Liver (tissue), 9 donors: ENCODE data around the gene MBLAC2. TPM values are rescaled to one million over a fixed set of nuclear protein-coding genes. Genes with fewer than 3 reads are reported as not detected.

Experiments
- DNase-seq: peaks from one replicate; pipeline ENCODE4 v3.0.0-alpha.2; 2017; ENCODE audit warnings: low spot score
- H3K27ac ChIP-seq, 2 donors: one replicate each; pipeline ENCODE4 v1.7.0; 2013; ENCODE audit warnings: inconsistent platforms in 2 of 2, low read length in 2 of 2, control low read depth in 1 of 2, low read depth in 1 of 2, mild to moderate bottlenecking in 1 of 2
- H3K27me3 ChIP-seq, 4 donors: one replicate each; pipeline versions ENCODE4 v1.6.1 to v1.7.0; 2013; ENCODE audit warnings: low read length in 3 of 4, inconsistent platforms in 1 of 4, mild to moderate bottlenecking in 1 of 4, moderate library complexity in 1 of 4; ENCODE audit not compliant: control insufficient read depth in 4 of 4, insufficient read depth in 4 of 4
- H3K36me3 ChIP-seq, 4 donors: one replicate each; pipeline versions ENCODE4 v1.6.1 to v1.7.0; 2013; ENCODE audit warnings: low read length in 3 of 4, mild to moderate bottlenecking in 3 of 4, low read depth in 1 of 4, moderate library complexity in 1 of 4; ENCODE audit not compliant: control insufficient read depth in 4 of 4, insufficient read depth in 3 of 4
- H3K4me1 ChIP-seq, 4 donors: one replicate each; pipeline versions ENCODE4 v1.6.1 to v1.7.0; 2013; ENCODE audit warnings: low read length in 3 of 4, mild to moderate bottlenecking in 3 of 4, moderate library complexity in 1 of 4; ENCODE audit not compliant: control insufficient read depth in 4 of 4, insufficient read depth in 4 of 4
- H3K4me3 ChIP-seq, 3 donors: one replicate each; pipeline versions ENCODE4 v1.6.1 to v1.7.0; 2013; ENCODE audit warnings: low read length in 3 of 3, control low read depth in 1 of 3, low read depth in 1 of 3, mild to moderate bottlenecking in 1 of 3
- H3K9ac ChIP-seq, 2 donors: one replicate each; pipeline ENCODE4 v1.7.0; 2013; ENCODE audit warnings: low read length in 2 of 2, mild to moderate bottlenecking in 2 of 2, moderate library complexity in 2 of 2, control low read depth in 1 of 2, low read depth in 1 of 2
- H3K9me3 ChIP-seq, 4 donors: one replicate each; pipeline versions ENCODE4 v1.6.1 to v1.7.0; 2013; ENCODE audit warnings: low read length in 3 of 4; ENCODE audit not compliant: control insufficient read depth in 4 of 4
- EGR1 ChIP-seq, 2 donors: IDR thresholded peaks; 2 replicates each; pipeline ENCODE4 v1.6.1; 2016 to 2018; ENCODE audit warnings: antibody characterized with exemption in 2 of 2, low read depth in 2 of 2
- FOXA1 ChIP-seq: IDR thresholded peaks from 2 replicates; pipeline ENCODE4 v1.6.1; 2016; ENCODE audit warnings: antibody characterized with exemption
- GABPA ChIP-seq, 2 donors: IDR thresholded peaks in 1 of 2; conservative IDR thresholded peaks in 1 of 2; 2 replicates each; pipeline ENCODE4 v1.6.1; 2016; ENCODE audit warnings: antibody characterized with exemption in 2 of 2, mild to moderate bottlenecking in 1 of 2, moderate library complexity in 1 of 2
- HNF4A ChIP-seq, 2 donors: conservative IDR thresholded peaks; 2 replicates each; pipeline ENCODE4 v1.6.1; 2016; ENCODE audit warnings: antibody characterized with exemption in 2 of 2, mild to moderate bottlenecking in 2 of 2
- HNF4G ChIP-seq: IDR thresholded peaks from 2 replicates; pipeline ENCODE4 v1.6.1; 2016; ENCODE audit warnings: antibody characterized with exemption
- MAX ChIP-seq: IDR thresholded peaks from 2 replicates; pipeline ENCODE4 v1.6.1; 2016; ENCODE audit warnings: antibody characterized with exemption
- NR2F2 ChIP-seq: IDR thresholded peaks from 2 replicates; pipeline ENCODE4 v1.6.1; 2016; ENCODE audit warnings: antibody characterized with exemption
- RAD21 ChIP-seq, 2 donors: IDR thresholded peaks; 2 replicates each; pipeline ENCODE4 v1.6.1; 2016; ENCODE audit warnings: antibody characterized with exemption in 2 of 2, mild to moderate bottlenecking in 2 of 2
- RXRA ChIP-seq, 2 donors: IDR thresholded peaks; 2 replicates each; pipeline ENCODE4 v1.6.1; 2017 to 2018; ENCODE audit warnings: antibody characterized with exemption in 2 of 2, mild to moderate bottlenecking in 1 of 2
- SP1 ChIP-seq: IDR thresholded peaks from 2 replicates; pipeline ENCODE4 v1.6.1; 2018; ENCODE audit warnings: antibody characterized with exemption, mild to moderate bottlenecking
- TAF1 ChIP-seq: conservative IDR thresholded peaks from 2 replicates; pipeline ENCODE4 v1.6.1; 2016; ENCODE audit warnings: antibody characterized with exemption, mild to moderate bottlenecking
- YY1 ChIP-seq: IDR thresholded peaks from 2 replicates; pipeline ENCODE4 v1.6.1; 2016; ENCODE audit warnings: antibody characterized with exemption, mild to moderate bottlenecking
- ZBTB33 ChIP-seq: IDR thresholded peaks from 2 replicates; pipeline ENCODE4 v1.6.1; 2016; ENCODE audit warnings: antibody characterized with exemption
- WGBS: extraction: QIAGEN DNeasy Blood & Tissue Kit; methylation state at CpG from one replicate; pipeline ENCODE4 v1.1.7; 2013; 5-methylcytosine and 5-hydroxymethylcytosine counted together
- polyA plus RNA-seq, 2 donors: library from polyadenylated mRNA; stranded (reverse) in 1 of 2; unstranded in 1 of 2; fragments of 200-250 nt in 1 of 2; fragments of >200 nt in 1 of 2; fragmentation: Nextera tagmentation in 1 of 2; extraction: Ambion mirVana in 1 of 2; gene quantifications; one replicate each; pipeline versions ENCODE4 v1.2.1 to v1.2.3, GENCODE V29; 2013 to 2015
- total RNA-seq, 2 donors: library from RNA; depleted of rRNA; stranded (reverse); fragments of >200 nt; gene quantifications; one replicate each; pipeline ENCODE4 v1.2.3, GENCODE V29; 2014
- TF ChIP-seq, protein P1 (sequence below): IDR thresholded peaks from 2 replicates; pipeline ENCODE4 v1.6.1; 2016; ENCODE audit warnings: antibody characterized with exemption, mild to moderate bottlenecking
- donor health status: healthy.
- donor health status: healthy.
- donor health status: healthy.
- donor health status: healthy.
- donor health status: healthy.

Gene MBLAC2
- total and polyA plus RNA-seq, 4 donors: 2.6 to 4.6 (median 4.0) TPM

- Histone ChIP-seq H3K27ac (no peak overlapping the region), H3K27me3 (no peaks in the 10 kb centered on the region), H3K36me3 (no peaks in the 10 kb centered on the region), H3K4me1 (peaks cover 0 to 5% (median under 1%) of the 10 kb centered on the region in 4 donors), H3K9ac (no peak overlapping the region), H3K4me3 (no peak overlapping the region), H3K9me3 (no peaks in the 10 kb centered on the region)
- no peak for DNase-seq
- 79% methylated on average over 1 of the region's 1 CpG for WGBS
- TF ChIP-seq GABPA (IDR thresholded peaks at IDR 0.05 in 1 of 2, conservative IDR thresholded peaks at IDR 0.05 in 1 of 2): no peak
- no peak for TF ChIP-seq YY1
- peak; percentile 7 for TF ChIP-seq SP1
- TF ChIP-seq MAX: no peak
- TF ChIP-seq RAD21 (IDR thresholded peaks at IDR 0.05): no peak
- TF ChIP-seq, protein P1, sequence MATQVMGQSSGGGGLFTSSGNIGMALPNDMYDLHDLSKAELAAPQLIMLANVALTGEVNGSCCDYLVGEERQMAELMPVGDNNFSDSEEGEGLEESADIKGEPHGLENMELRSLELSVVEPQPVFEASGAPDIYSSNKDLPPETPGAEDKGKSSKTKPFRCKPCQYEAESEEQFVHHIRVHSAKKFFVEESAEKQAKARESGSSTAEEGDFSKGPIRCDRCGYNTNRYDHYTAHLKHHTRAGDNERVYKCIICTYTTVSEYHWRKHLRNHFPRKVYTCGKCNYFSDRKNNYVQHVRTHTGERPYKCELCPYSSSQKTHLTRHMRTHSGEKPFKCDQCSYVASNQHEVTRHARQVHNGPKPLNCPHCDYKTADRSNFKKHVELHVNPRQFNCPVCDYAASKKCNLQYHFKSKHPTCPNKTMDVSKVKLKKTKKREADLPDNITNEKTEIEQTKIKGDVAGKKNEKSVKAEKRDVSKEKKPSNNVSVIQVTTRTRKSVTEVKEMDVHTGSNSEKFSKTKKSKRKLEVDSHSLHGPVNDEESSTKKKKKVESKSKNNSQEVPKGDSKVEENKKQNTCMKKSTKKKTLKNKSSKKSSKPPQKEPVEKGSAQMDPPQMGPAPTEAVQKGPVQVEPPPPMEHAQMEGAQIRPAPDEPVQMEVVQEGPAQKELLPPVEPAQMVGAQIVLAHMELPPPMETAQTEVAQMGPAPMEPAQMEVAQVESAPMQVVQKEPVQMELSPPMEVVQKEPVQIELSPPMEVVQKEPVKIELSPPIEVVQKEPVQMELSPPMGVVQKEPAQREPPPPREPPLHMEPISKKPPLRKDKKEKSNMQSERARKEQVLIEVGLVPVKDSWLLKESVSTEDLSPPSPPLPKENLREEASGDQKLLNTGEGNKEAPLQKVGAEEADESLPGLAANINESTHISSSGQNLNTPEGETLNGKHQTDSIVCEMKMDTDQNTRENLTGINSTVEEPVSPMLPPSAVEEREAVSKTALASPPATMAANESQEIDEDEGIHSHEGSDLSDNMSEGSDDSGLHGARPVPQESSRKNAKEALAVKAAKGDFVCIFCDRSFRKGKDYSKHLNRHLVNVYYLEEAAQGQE: no peak
- no peak for TF ChIP-seq HNF4G
- no peak for TF ChIP-seq TAF1
- no peak for TF ChIP-seq FOXA1
- no peak for TF ChIP-seq ZBTB33
- no peak for TF ChIP-seq EGR1 (IDR thresholded peaks at IDR 0.05; ENCODE audit: low read depth in 2 of 2)
- peak in 1 of 2 donors; percentile 84 for TF ChIP-seq RXRA (IDR thresholded peaks at IDR 0.05)
- TF ChIP-seq HNF4A (conservative IDR thresholded peaks at IDR 0.05): peak in 1 of 2 donors; percentile 51
- TF ChIP-seq NR2F2: no peak
Measured at GRCh38 chr5:90510438-90510837, 35.9 kb upstream of the MBLAC2 start.

DNA sequence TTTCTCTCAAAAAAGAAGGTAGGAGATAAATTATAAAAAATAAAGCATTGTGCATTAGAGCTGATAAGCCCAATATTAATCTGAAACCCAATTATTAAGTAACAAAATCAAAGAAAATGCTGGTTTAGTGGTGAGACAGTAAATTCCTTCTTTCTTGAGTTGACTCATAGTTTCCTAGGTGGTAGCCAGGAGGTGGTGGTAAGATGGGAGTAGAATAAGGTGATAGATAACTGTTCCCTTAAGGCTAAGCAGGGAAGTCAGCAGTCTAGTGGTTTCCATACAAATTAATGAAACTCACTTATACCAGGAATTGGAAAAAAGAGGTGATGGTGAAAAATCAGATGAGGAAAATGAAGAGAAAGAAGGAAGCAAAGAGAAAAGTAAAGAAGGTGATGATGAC is 31.6 kb upstream of the MBLAC2 start:
- Histone ChIP-seq H3K9me3 (no peaks in the 10 kb centered on the region), H3K4me3 (no peak overlapping the region), H3K27ac (no peak overlapping the region), H3K27me3 (no peaks in the 10 kb centered on the region), H3K36me3 (no peaks in the 10 kb centered on the region), H3K9ac (no peak overlapping the region), H3K4me1 (no peaks in the 10 kb centered on the region)
- no peak for DNase-seq
- TF ChIP-seq, protein P1: no peak
